ENCODE measurements around the gene ATOH1. TPM values are rescaled to one million over a fixed set of nuclear protein-coding genes. Genes with fewer than 3 reads are reported as not detected.

ATOH1 gene
- total RNA-seq, 1 experiment from 2014 or later: not detected

GRCh38 chr4:93828995-93829819, 654 bp downstream of the ATOH1 start:
- no CpG with 5 or more reads among the region's 70 CpGs for WGBS (ENCODE audit: extremely low coverage, insufficient read length, low lambda C conversion rate)
- peaks cover 99% of the 10 kb centered on the region for H3K27me3 Mint-ChIP-seq (ENCODE audit: low read depth)

More at GRCh38 chr4:93828995-93829819, 654 bp downstream of the ATOH1 start:
- no peak overlapping the region for H2AFZ ChIP-seq (ENCODE audit: low read length)
- H2BK5ac ChIP-seq (ENCODE audit: insufficient read length, low read length): no peak overlapping the region
- H3T11ph ChIP-seq (ENCODE audit: low read length): no peak overlapping the region
- TF ChIP-seq, protein P1, sequence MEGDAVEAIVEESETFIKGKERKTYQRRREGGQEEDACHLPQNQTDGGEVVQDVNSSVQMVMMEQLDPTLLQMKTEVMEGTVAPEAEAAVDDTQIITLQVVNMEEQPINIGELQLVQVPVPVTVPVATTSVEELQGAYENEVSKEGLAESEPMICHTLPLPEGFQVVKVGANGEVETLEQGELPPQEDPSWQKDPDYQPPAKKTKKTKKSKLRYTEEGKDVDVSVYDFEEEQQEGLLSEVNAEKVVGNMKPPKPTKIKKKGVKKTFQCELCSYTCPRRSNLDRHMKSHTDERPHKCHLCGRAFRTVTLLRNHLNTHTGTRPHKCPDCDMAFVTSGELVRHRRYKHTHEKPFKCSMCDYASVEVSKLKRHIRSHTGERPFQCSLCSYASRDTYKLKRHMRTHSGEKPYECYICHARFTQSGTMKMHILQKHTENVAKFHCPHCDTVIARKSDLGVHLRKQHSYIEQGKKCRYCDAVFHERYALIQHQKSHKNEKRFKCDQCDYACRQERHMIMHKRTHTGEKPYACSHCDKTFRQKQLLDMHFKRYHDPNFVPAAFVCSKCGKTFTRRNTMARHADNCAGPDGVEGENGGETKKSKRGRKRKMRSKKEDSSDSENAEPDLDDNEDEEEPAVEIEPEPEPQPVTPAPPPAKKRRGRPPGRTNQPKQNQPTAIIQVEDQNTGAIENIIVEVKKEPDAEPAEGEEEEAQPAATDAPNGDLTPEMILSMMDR (conservative IDR thresholded peaks at IDR 0.05): no peak
- peaks cover 44% of the 10 kb centered on the region for H3K27me3 ChIP-seq (ENCODE audit: insufficient read depth, low read length)
- H3K14ac ChIP-seq (ENCODE audit: insufficient read depth, low read length): no peak overlapping the region; the same call in 1 of the 2 replicates
- no peak overlapping the region for H4K91ac ChIP-seq (ENCODE audit: insufficient read length, low read depth, low read length)
- Mint-ChIP-seq H3K27ac (no peak overlapping the region), H3K4me3 (peak overlapping the region; percentile 64 to 89), H3K4me1 (peaks cover 36 to 62% of the 10 kb centered on the region in 2 experiments), H3K9me3 (peaks cover 5% of the 10 kb centered on the region in 2 experiments; a peak in 4 of 5 replicates), H3K36me3 (ENCODE audit: insufficient read depth in 1 of 3, low read depth in 3 of 3) (no peaks in the 10 kb centered on the region; a peak in 1 of 7 replicates)
- H3K9ac ChIP-seq (ENCODE audit: extremely low read depth, insufficient read length, low read length): no peak overlapping the region
- no peak overlapping the region for H3K27ac ChIP-seq (ENCODE audit: insufficient read length, low read depth, low read length)
- H3K18ac ChIP-seq (ENCODE audit: insufficient read length, low read depth, low read length): no peak overlapping the region
- no peak overlapping the region for H2BK20ac ChIP-seq (ENCODE audit: low read depth, low read length, poor library complexity, severe bottlenecking)
- no peak overlapping the region for H4K8ac ChIP-seq (replicated peaks; ENCODE audit: insufficient read length, low read depth, low read length)
- peak overlapping the region; percentile 45; the same call in 1 of the 2 replicates for H2BK15ac ChIP-seq (ENCODE audit: low read depth, low read length)
- H3K79me2 ChIP-seq (ENCODE audit: insufficient read depth, low read length): no peaks in the 10 kb centered on the region
- no peak overlapping the region for H2BK12ac ChIP-seq (ENCODE audit: insufficient read length, low read depth, low read length)
- no peak overlapping the region for H3K23ac ChIP-seq (ENCODE audit: insufficient read length, low read depth, low read length)
- no peak overlapping the region for H4K5ac ChIP-seq (ENCODE audit: insufficient read length, low read depth, low read length)
- H2BK120ac ChIP-seq (ENCODE audit: low read depth, low read length, poor library complexity, severe bottlenecking): no peak overlapping the region
- H3K56ac ChIP-seq (ENCODE audit: insufficient read length, low read depth, low read length): no peak overlapping the region
- no peak overlapping the region for H2AK5ac ChIP-seq (ENCODE audit: insufficient read length, low read length)
- H3K9me3 ChIP-seq (ENCODE audit: control insufficient read depth, low read depth, low read length): no peaks in the 10 kb centered on the region
- peaks cover 2% of the 10 kb centered on the region for H4K20me1 ChIP-seq (ENCODE audit: control insufficient read depth, insufficient read depth, insufficient read length)
- no peaks in the 10 kb centered on the region for H3K79me1 ChIP-seq (ENCODE audit: insufficient read depth, low read depth, low read length, poor library complexity, severe bottlenecking)
- peak overlapping the region; percentile 91 for H3K4me2 ChIP-seq (ENCODE audit: insufficient read depth, insufficient read length, low read length)
- H3K4ac ChIP-seq (ENCODE audit: low read depth, low read length): no peak overlapping the region
- peak; percentile 73 for DNase-seq
- H3K23me2 ChIP-seq (ENCODE audit: insufficient read length, low read depth, low read length, poor library complexity, severe bottlenecking): peaks cover 22% of the 10 kb centered on the region
- H3K4me1 ChIP-seq (ENCODE audit: insufficient read depth, low read length): no peaks in the 10 kb centered on the region; the same call in 1 of the 2 replicates

Measured in H9 (cell line).